ENCODE measurements around the gene PAFAH1B2. TPM values are rescaled to one million over a fixed set of nuclear protein-coding genes. Genes with fewer than 3 reads are reported as not detected.

The PAFAH1B2 gene
- total and polyA plus RNA-seq, 2 experiments from 2014 or later, result 87.5 to 148 TPM

DNA sequence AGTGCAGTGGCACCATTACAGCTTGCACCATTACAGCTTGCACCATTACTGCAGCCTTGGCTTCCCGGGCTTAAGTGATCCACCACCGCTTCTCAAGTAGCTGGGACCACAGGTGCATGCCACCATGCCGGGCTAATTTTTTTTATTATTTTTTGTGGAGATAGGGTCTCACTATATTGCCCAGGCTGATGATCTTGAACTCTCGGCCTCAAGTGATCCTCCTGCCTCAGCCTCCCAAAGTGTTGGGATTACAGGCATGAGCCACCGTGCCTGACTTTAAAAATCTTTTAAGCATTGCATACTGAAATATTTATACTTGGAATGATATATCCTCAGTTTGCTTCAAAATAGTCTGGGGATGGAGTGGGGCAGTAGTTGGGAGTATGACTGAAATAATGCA, 10.4 kb downstream of the PAFAH1B2 start:
- Mint-ChIP-seq H3K4me3 (no peak overlapping the region), H3K36me3 (ENCODE audit: low read depth) (peaks cover 72% of the 10 kb centered on the region; the same call in 2 of the 3 replicates), H3K4me1 (no peaks in the 10 kb centered on the region), H3K27me3 (ENCODE audit: insufficient read depth, low read depth, poor library complexity) (no peaks in the 10 kb centered on the region), H3K9me3 (no peaks in the 10 kb centered on the region), H3K27ac (no peak overlapping the region; the same call in 1 of the 2 replicates)
- Histone ChIP-seq H3K36me3 (ENCODE audit: insufficient read depth) (0 out of 2 replicates have a peak, but pooled peaks cover 20% of the 10 kb centered on the region), H3K4me1 (ENCODE audit: insufficient read depth) (no peaks in the 10 kb centered on the region; the same call in 1 of the 2 replicates), H3K4me2 (no peak overlapping the region), H3K4me3 (no peak overlapping the region), H3K27ac (ENCODE audit: low read depth) (no peak overlapping the region), H3F3A (replicated peaks; ENCODE audit: low read depth) (0 out of 2 replicates have a peak, but pooled peaks cover 3% of the 10 kb centered on the region), H2AFZ (no peak overlapping the region), H3K9me2 (ENCODE audit: insufficient read depth) (no peaks in the 10 kb centered on the region), H4K20me1 (replicated peaks; ENCODE audit: insufficient read depth) (peaks cover 73% of the 10 kb centered on the region), H3K79me2 (replicated peaks; ENCODE audit: insufficient read depth) (peaks cover 100% of the 10 kb centered on the region), H3K27me3 (ENCODE audit: insufficient read depth) (no peaks in the 10 kb centered on the region)
- DNase-seq (ENCODE audit: low spot score) (no peak), ATAC-seq (no peak)
- TF ChIP-seq EZH2phosphoT487 (IDR thresholded peaks at IDR 0.05; ENCODE audit: unreplicated experiment) (no peak), CREB1 (CRISPR knock-in tag; IDR thresholded peaks at IDR 0.05; ENCODE audit: low read depth) (no peak), ZNF331 (CRISPR knock-in tag; IDR thresholded peaks at IDR 0.05; ENCODE audit: low read depth) (no peak), JUNB (IDR thresholded peaks at IDR 0.05; ENCODE audit: unreplicated experiment) (no peak), POLR2AphosphoS5 (IDR thresholded peaks at IDR 0.05; ENCODE audit: low read depth) (no peak), NANOG (IDR thresholded peaks at IDR 0.05; ENCODE audit: borderline replicate concordance) (no peak), ZNF114 (CRISPR knock-in tag; IDR thresholded peaks at IDR 0.05) (no peak), EZH2 (IDR thresholded peaks at IDR 0.05; ENCODE audit: low read depth, unreplicated experiment) (no peak), STAT1 (IDR thresholded peaks at IDR 0.05; ENCODE audit: unreplicated experiment) (no peak)
- TF ChIP-seq, protein P1, sequence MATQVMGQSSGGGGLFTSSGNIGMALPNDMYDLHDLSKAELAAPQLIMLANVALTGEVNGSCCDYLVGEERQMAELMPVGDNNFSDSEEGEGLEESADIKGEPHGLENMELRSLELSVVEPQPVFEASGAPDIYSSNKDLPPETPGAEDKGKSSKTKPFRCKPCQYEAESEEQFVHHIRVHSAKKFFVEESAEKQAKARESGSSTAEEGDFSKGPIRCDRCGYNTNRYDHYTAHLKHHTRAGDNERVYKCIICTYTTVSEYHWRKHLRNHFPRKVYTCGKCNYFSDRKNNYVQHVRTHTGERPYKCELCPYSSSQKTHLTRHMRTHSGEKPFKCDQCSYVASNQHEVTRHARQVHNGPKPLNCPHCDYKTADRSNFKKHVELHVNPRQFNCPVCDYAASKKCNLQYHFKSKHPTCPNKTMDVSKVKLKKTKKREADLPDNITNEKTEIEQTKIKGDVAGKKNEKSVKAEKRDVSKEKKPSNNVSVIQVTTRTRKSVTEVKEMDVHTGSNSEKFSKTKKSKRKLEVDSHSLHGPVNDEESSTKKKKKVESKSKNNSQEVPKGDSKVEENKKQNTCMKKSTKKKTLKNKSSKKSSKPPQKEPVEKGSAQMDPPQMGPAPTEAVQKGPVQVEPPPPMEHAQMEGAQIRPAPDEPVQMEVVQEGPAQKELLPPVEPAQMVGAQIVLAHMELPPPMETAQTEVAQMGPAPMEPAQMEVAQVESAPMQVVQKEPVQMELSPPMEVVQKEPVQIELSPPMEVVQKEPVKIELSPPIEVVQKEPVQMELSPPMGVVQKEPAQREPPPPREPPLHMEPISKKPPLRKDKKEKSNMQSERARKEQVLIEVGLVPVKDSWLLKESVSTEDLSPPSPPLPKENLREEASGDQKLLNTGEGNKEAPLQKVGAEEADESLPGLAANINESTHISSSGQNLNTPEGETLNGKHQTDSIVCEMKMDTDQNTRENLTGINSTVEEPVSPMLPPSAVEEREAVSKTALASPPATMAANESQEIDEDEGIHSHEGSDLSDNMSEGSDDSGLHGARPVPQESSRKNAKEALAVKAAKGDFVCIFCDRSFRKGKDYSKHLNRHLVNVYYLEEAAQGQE (IDR thresholded peaks at IDR 0.05; ENCODE audit: unreplicated experiment), result no peak
- TF ChIP-seq, protein P2, sequence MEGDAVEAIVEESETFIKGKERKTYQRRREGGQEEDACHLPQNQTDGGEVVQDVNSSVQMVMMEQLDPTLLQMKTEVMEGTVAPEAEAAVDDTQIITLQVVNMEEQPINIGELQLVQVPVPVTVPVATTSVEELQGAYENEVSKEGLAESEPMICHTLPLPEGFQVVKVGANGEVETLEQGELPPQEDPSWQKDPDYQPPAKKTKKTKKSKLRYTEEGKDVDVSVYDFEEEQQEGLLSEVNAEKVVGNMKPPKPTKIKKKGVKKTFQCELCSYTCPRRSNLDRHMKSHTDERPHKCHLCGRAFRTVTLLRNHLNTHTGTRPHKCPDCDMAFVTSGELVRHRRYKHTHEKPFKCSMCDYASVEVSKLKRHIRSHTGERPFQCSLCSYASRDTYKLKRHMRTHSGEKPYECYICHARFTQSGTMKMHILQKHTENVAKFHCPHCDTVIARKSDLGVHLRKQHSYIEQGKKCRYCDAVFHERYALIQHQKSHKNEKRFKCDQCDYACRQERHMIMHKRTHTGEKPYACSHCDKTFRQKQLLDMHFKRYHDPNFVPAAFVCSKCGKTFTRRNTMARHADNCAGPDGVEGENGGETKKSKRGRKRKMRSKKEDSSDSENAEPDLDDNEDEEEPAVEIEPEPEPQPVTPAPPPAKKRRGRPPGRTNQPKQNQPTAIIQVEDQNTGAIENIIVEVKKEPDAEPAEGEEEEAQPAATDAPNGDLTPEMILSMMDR (conservative IDR thresholded peaks at IDR 0.05; ENCODE audit: low read depth in 2 of 2), result no peak
- TF ChIP-seq, protein P3, sequence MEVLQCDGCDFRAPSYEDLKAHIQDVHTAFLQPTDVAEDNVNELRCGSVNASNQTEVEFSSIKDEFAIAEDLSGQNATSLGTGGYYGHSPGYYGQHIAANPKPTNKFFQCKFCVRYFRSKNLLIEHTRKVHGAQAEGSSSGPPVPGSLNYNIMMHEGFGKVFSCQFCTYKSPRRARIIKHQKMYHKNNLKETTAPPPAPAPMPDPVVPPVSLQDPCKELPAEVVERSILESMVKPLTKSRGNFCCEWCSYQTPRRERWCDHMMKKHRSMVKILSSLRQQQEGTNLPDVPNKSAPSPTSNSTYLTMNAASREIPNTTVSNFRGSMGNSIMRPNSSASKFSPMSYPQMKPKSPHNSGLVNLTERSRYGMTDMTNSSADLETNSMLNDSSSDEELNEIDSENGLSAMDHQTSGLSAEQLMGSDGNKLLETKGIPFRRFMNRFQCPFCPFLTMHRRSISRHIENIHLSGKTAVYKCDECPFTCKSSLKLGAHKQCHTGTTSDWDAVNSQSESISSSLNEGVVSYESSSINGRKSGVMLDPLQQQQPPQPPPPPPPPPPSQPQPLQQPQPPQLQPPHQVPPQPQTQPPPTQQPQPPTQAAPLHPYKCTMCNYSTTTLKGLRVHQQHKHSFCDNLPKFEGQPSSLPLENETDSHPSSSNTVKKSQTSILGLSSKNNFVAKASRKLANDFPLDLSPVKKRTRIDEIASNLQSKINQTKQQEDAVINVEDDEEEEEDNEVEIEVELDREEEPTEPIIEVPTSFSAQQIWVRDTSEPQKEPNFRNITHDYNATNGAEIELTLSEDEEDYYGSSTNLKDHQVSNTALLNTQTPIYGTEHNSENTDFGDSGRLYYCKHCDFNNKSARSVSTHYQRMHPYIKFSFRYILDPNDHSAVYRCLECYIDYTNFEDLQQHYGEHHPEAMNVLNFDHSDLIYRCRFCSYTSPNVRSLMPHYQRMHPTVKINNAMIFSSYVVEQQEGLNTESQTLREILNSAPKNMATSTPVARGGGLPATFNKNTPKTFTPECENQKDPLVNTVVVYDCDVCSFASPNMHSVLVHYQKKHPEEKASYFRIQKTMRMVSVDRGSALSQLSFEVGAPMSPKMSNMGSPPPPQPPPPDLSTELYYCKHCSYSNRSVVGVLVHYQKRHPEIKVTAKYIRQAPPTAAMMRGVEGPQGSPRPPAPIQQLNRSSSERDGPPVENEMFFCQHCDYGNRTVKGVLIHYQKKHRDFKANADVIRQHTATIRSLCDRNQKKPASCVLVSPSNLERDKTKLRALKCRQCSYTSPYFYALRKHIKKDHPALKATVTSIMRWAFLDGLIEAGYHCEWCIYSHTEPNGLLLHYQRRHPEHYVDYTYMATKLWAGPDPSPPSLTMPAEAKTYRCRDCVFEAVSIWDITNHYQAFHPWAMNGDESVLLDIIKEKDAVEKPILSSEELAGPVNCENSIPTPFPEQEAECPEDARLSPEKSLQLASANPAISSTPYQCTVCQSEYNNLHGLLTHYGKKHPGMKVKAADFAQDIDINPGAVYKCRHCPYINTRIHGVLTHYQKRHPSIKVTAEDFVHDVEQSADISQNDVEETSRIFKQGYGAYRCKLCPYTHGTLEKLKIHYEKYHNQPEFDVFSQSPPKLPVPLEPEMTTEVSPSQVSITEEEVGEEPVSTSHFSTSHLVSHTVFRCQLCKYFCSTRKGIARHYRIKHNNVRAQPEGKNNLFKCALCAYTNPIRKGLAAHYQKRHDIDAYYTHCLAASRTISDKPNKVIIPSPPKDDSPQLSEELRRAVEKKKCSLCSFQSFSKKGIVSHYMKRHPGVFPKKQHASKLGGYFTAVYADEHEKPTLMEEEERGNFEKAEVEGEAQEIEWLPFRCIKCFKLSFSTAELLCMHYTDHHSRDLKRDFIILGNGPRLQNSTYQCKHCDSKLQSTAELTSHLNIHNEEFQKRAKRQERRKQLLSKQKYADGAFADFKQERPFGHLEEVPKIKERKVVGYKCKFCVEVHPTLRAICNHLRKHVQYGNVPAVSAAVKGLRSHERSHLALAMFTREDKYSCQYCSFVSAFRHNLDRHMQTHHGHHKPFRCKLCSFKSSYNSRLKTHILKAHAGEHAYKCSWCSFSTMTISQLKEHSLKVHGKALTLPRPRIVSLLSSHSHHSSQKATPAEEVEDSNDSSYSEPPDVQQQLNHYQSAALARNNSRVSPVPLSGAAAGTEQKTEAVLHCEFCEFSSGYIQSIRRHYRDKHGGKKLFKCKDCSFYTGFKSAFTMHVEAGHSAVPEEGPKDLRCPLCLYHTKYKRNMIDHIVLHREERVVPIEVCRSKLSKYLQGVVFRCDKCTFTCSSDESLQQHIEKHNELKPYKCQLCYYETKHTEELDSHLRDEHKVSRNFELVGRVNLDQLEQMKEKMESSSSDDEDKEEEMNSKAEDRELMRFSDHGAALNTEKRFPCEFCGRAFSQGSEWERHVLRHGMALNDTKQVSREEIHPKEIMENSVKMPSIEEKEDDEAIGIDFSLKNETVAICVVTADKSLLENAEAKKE (CRISPR knock-in tag; IDR thresholded peaks at IDR 0.05), result no peak
- TF ChIP-seq, protein P4, sequence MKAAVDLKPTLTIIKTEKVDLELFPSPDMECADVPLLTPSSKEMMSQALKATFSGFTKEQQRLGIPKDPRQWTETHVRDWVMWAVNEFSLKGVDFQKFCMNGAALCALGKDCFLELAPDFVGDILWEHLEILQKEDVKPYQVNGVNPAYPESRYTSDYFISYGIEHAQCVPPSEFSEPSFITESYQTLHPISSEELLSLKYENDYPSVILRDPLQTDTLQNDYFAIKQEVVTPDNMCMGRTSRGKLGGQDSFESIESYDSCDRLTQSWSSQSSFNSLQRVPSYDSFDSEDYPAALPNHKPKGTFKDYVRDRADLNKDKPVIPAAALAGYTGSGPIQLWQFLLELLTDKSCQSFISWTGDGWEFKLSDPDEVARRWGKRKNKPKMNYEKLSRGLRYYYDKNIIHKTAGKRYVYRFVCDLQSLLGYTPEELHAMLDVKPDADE (IDR thresholded peaks at IDR 0.05), result no peak

Data from GM23338 (cell line).